ENCODE measurements around the gene ARHGEF19.
"Not testable (repeated sequence)": the region's sequence is repeated elsewhere in the genome, so short reads cannot be mapped to it uniquely, and the experiment has no call there.

ARHGEF19 gene

GRCh38 chr1:16180291-16180824, 32.1 kb downstream of the ARHGEF19 start:
- no peak for DNase-seq (ENCODE audit: low spot score)

- DNase-seq (ENCODE audit: low spot score) = no peak
These were observed 33.6 kb downstream of the ARHGEF19 start for GRCh38 chr1:16178596-16179497.

- DNase-seq (ENCODE audit: low spot score) = no peak
These were observed 35.1 kb downstream of the ARHGEF19 start for GRCh38 chr1:16177306-16177705.

- DNase-seq (ENCODE audit: low spot score) = no peak
These were observed 35.8 kb downstream of the ARHGEF19 start for GRCh38 chr1:16176653-16177052.

GRCh38 chr1:16175610-16176553, 36.6 kb downstream of the ARHGEF19 start:
- no peak for DNase-seq (ENCODE audit: low spot score)

- no peak for DNase-seq (ENCODE audit: low spot score)
These were observed 37.4 kb downstream of the ARHGEF19 start for GRCh38 chr1:16174886-16175598.

- no peak for DNase-seq (ENCODE audit: low spot score)
These were observed 38.1 kb downstream of the ARHGEF19 start for GRCh38 chr1:16174261-16174868.

GRCh38 chr1:16173447-16174260, 38.8 kb downstream of the ARHGEF19 start:
- no peak for DNase-seq (ENCODE audit: low spot score)

GRCh38 chr1:16172964-16173446, 39.4 kb downstream of the ARHGEF19 start:
- no peak for DNase-seq (ENCODE audit: low spot score)

- DNase-seq (ENCODE audit: low spot score) = no peak
These were observed 40.1 kb downstream of the ARHGEF19 start for GRCh38 chr1:16172218-16172830.

GRCh38 chr1:16171314-16172151, 40.9 kb downstream of the ARHGEF19 start:
- no peak for DNase-seq (ENCODE audit: low spot score)

- no peak for DNase-seq (ENCODE audit: low spot score)
These were observed 42.2 kb downstream of the ARHGEF19 start for GRCh38 chr1:16170283-16170673.

GRCh38 chr1:16168622-16169360, 43.7 kb downstream of the ARHGEF19 start:
- DNase-seq (ENCODE audit: low spot score) = no peak

- not testable (repeated sequence) for DNase-seq (ENCODE audit: low spot score)
These were observed 44.3 kb downstream of the ARHGEF19 start for GRCh38 chr1:16168144-16168495.

- DNase-seq (ENCODE audit: low spot score) = no peak
These were observed 44.9 kb downstream of the ARHGEF19 start for GRCh38 chr1:16167331-16168143.

- no peak for DNase-seq (ENCODE audit: low spot score)
These were observed 46.3 kb downstream of the ARHGEF19 start for GRCh38 chr1:16166117-16166516.

GRCh38 chr1:16165548-16165947, 46.9 kb downstream of the ARHGEF19 start:
- DNase-seq (ENCODE audit: low spot score) = no peak

GRCh38 chr1:16165073-16165364, 47.4 kb downstream of the ARHGEF19 start:
- no peak for DNase-seq (ENCODE audit: low spot score)
